Activated naive CD8-positive, alpha-beta T cell treated with anti-CD3 and anti-CD28 coated beads, Interleukin-2, amount 50 U/mL, for 24 hours (primary cell): ENCODE results near the gene ADAMTS15.

Experiments
- ATAC-seq: fragments of 150-1000 bp; cut with Tn5 transposase; one replicate; pipeline ENCODE4 v1.10.0; 2021
- DNase-seq: peaks from one replicate; pipeline ENCODE4 v3.0.0; 2021
- H3K27ac Mint-ChIP-seq: one replicate; pipeline ENCODE4 v1.8.0; 2021; ENCODE audit warnings: mild to moderate bottlenecking, mixed read lengths
- H3K27me3 Mint-ChIP-seq: one replicate; pipeline ENCODE4 v1.8.0; 2021; ENCODE audit warnings: mixed read lengths
- H3K36me3 Mint-ChIP-seq: one replicate; pipeline ENCODE4 v1.8.0; 2021; ENCODE audit warnings: low read depth, mixed read lengths
- H3K4me1 Mint-ChIP-seq: one replicate; pipeline ENCODE4 v1.8.0; 2021; ENCODE audit warnings: mixed read lengths
- H3K4me3 Mint-ChIP-seq: one replicate; pipeline ENCODE4 v1.8.0; 2021; ENCODE audit warnings: mild to moderate bottlenecking, moderate library complexity, mixed read lengths
- H3K9me3 Mint-ChIP-seq: one replicate; pipeline ENCODE4 v1.8.0; 2021; ENCODE audit warnings: mixed read lengths

Gene ADAMTS15, protein sequence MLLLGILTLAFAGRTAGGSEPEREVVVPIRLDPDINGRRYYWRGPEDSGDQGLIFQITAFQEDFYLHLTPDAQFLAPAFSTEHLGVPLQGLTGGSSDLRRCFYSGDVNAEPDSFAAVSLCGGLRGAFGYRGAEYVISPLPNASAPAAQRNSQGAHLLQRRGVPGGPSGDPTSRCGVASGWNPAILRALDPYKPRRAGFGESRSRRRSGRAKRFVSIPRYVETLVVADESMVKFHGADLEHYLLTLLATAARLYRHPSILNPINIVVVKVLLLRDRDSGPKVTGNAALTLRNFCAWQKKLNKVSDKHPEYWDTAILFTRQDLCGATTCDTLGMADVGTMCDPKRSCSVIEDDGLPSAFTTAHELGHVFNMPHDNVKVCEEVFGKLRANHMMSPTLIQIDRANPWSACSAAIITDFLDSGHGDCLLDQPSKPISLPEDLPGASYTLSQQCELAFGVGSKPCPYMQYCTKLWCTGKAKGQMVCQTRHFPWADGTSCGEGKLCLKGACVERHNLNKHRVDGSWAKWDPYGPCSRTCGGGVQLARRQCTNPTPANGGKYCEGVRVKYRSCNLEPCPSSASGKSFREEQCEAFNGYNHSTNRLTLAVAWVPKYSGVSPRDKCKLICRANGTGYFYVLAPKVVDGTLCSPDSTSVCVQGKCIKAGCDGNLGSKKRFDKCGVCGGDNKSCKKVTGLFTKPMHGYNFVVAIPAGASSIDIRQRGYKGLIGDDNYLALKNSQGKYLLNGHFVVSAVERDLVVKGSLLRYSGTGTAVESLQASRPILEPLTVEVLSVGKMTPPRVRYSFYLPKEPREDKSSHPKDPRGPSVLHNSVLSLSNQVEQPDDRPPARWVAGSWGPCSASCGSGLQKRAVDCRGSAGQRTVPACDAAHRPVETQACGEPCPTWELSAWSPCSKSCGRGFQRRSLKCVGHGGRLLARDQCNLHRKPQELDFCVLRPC

DNA sequence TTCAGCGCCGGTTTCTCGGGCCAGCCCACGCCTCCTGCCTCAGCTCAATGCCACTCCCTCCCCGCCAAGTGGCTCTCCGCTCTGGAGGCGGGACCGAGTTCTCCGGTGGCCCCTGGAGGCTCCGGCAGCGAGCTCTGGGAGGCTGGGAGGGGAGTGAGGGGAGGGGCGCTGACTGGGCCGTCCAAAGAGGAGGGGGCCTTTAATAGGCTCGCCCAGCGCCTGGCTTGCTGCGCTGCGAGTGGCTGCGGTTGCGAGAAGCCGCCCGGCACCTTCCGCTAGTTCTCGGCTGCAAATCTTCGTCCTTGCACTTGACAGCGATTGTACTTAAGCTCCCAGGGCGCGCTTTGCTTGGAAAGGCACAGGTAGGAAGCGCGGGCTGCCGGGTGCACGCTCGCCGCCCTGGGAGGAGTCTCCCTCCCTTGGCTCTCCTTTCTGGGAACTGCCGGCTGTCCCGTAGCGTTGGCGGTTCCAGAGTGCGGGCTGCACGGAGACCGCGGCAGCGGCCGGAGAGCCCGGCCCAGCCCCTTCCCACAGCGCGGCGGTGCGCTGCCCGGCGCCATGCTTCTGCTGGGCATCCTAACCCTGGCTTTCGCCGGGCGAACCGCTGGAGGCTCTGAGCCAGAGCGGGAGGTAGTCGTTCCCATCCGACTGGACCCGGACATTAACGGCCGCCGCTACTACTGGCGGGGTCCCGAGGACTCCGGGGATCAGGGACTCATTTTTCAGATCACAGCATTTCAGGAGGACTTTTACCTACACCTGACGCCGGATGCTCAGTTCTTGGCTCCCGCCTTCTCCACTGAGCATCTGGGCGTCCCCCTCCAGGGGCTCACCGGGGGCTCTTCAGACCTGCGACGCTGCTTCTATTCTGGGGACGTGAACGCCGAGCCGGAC is at the start of gene ADAMTS15:
Gene ADAMTS15 (plus strand): TSS at position 230 of the 894 bp plus-strand sequence. CDS start 329 bp downstream, at position 559.
- H3K9me3 Mint-ChIP-seq: no peaks in the 10 kb centered on the region
- H3K4me1 Mint-ChIP-seq: peaks cover 7% of the 10 kb centered on the region
- H3K27ac Mint-ChIP-seq: no peak within 1 kb of the TSS
- peak within 1 kb of the TSS; percentile 49 for H3K4me3 Mint-ChIP-seq
- ATAC-seq (peak; percentile 70), DNase-seq (peak; percentile 42)
- no peaks in the 10 kb centered on the region for H3K36me3 Mint-ChIP-seq
- H3K27me3 Mint-ChIP-seq: peaks cover 41% of the 10 kb centered on the region

DNA sequence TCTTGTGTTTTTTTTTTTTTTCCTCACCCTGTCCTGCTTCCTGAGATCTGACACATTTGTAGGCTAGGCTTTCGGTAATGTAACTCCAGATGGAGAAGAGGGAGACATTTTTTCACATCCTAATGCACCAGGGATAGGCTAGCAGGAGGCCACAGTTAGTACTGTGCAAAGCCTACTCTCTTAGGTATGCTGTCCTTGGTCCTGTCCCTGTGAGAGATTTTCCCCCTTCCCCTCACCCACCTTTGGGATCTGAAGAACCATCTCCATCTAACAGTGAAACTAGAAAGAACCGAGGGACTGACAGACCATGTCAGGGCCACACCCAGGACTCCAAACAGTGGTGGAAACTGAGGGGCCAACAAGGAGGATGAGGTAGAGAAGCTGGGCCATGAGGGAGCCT is 49.2 kb upstream of the ADAMTS15 start:
- Mint-ChIP-seq H3K27me3 (peaks cover 32% of the 10 kb centered on the region), H3K4me1 (peaks cover 13% of the 10 kb centered on the region), H3K27ac (no peak overlapping the region), H3K36me3 (no peaks in the 10 kb centered on the region), H3K4me3 (no peak overlapping the region), H3K9me3 (no peaks in the 10 kb centered on the region)
- ATAC-seq: no peak
- DNase-seq: no peak

DNA sequence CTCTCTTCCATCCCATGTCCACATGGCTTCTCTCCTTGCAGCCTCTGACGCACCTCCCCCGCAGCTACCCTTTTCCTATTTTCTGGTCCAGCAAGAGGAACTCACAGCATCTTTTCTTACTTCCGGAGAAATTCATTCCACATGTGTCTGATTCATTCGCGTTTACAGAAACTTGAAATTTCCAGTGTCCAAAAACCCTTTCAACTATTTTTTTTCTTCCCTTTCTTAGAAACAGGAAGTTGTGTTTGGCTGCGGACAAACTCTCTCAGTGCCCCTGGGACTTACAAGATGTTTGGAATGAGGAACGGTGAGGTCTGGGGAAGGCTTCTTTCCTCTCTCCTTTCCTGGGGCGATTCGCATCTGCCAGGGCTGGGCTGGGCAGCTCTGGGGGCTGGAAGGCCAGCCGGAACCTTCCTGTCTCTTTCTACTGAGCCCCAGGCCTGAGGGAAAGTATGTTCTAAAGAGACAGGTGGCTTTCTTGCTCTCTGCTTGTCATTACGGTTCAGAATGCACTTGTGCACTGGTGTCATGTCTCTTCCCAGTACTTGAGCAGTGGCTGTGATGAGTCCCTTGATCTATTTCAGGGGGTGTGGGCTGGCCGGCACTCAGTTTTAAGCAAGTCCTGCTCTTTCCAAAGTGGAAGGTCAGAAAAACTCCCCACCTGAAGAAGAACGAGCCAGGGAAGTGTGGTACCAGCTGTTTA is 47.5 kb upstream of the ADAMTS15 start:
- Mint-ChIP-seq H3K4me3 (no peak overlapping the region), H3K36me3 (no peaks in the 10 kb centered on the region), H3K27me3 (peaks cover 30% of the 10 kb centered on the region), H3K27ac (no peak overlapping the region), H3K4me1 (peaks cover 13% of the 10 kb centered on the region), H3K9me3 (no peaks in the 10 kb centered on the region)
- DNase-seq: no peak
- ATAC-seq: no peak

DNA sequence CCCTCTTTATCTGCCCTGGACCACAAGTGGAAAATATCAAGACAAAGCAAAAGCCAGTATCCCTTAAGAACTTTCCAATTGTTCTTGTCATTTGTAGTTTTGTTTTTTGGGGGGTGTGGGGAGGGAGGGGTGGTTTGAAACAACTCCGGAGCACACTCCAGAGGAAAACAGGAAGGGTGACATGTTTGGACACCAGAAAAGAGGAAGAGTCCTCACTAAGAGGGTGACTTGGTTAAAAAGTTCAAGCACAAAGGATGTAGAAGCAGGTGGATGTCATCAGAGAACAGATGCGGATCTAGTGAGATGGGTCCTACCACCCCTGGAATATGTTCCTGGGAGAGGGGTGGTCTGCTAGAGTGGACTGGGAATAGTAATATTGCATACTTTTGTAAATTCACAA is 45.9 kb upstream of the ADAMTS15 start:
- ATAC-seq: no peak
- H3K27ac Mint-ChIP-seq: no peak overlapping the region
- no peaks in the 10 kb centered on the region for H3K9me3 Mint-ChIP-seq
- peaks cover 13% of the 10 kb centered on the region for H3K4me1 Mint-ChIP-seq
- H3K27me3 Mint-ChIP-seq: peaks cover 26% of the 10 kb centered on the region
- DNase-seq: no peak
- H3K36me3 Mint-ChIP-seq: no peaks in the 10 kb centered on the region
- no peak overlapping the region for H3K4me3 Mint-ChIP-seq

DNA sequence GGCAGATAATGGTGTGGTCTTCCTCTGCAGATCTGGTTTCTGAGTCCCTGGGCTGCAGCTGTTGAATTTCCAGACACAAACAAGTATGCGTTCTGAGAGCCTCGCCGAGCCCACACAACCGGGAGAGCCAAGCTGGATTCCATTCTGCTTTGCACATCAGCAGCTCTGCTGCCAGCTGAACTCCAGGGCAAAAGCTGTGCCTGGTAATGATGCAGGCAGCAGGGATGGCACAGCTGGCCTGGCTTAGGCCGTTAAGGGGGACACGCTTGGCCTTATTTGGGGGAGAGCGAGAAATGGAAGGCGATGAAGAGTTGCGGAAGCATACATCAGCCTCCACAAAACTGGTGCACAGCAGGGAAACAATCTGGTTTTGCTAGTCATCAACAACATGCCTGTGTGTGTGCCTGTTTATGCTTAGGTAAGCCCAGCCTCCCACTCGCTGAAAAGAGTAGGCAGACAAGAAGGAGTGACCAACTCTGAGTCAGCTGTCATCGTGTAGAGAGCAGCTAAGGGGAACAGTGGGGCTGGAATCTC is 45.1 kb upstream of the ADAMTS15 start:
- no peak overlapping the region for H3K4me3 Mint-ChIP-seq
- H3K9me3 Mint-ChIP-seq: no peaks in the 10 kb centered on the region
- H3K27ac Mint-ChIP-seq: no peak overlapping the region
- peaks cover 13% of the 10 kb centered on the region for H3K4me1 Mint-ChIP-seq
- DNase-seq: no peak
- peaks cover 21% of the 10 kb centered on the region for H3K27me3 Mint-ChIP-seq
- no peaks in the 10 kb centered on the region for H3K36me3 Mint-ChIP-seq
- ATAC-seq: no peak

DNA sequence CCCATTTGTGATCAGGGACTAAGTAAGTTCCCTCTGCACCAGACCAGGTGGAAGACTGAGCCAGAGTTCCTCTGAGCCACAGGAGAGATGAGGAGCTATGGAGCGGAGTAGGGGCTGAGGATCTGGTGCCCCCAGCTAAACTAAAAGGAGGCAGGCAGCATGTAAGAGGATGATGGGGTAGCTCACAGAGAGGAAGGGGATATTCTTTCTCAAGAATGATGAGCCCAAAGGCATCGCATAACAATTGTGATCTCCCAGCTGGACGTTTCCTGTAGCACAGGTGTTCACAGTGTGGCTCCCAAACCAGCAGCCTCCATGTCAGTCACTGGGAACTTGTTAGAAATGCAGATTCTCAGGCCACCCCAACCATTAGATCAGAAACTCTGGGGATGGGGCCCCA is 44.5 kb upstream of the ADAMTS15 start:
- H3K36me3 Mint-ChIP-seq: no peaks in the 10 kb centered on the region
- H3K4me3 Mint-ChIP-seq: no peak overlapping the region
- H3K9me3 Mint-ChIP-seq: no peaks in the 10 kb centered on the region
- peaks cover 13% of the 10 kb centered on the region for H3K4me1 Mint-ChIP-seq
- no peak for ATAC-seq
- H3K27ac Mint-ChIP-seq: no peak overlapping the region
- H3K27me3 Mint-ChIP-seq: peaks cover 20% of the 10 kb centered on the region
- no peak for DNase-seq

DNA sequence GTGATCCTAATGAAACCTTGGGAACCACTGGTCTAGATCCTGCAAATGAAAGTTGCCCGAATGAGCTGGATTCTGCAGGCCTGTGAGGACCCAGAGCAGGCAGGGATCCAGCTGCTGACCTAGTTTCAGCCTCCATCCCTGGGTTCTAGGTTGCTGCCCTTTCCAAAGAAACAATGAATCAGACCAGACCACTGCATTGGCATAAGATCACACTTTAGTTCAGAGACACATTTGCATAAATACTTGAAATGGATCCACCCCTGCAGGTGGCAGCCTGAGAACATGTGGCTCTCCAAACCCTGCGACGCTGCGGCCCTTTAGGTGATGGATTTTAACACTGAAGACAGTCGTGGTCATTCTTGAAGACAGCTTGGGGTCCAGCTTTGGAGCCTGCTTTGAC is 43.7 kb upstream of the ADAMTS15 start:
- Mint-ChIP-seq H3K9me3 (no peaks in the 10 kb centered on the region), H3K27me3 (peaks cover 24% of the 10 kb centered on the region), H3K4me1 (peaks cover 13% of the 10 kb centered on the region), H3K27ac (no peak overlapping the region), H3K36me3 (no peaks in the 10 kb centered on the region), H3K4me3 (no peak overlapping the region)
- no peak for DNase-seq
- ATAC-seq: no peak

DNA sequence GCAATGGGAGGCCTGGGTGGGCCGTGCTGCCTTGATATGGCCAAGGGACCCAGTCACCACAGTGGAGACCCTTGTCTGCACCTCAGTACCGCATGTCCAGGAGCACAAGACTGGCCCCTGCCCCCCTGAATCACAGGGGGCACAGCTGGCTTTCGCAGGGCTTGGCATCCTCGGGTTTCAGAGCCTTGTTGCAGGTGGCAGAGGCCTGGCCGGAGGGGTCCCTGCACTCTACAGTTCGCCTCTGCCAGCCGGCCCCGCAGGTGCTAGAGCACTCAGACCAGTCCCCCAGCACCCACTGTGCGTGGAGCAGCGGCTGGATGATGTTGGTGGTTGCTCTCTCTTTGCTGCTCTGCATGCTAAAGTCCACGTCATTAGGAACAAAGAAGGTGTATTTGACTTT is 43.0 kb upstream of the ADAMTS15 start:
- Mint-ChIP-seq H3K27me3 (peaks cover 20% of the 10 kb centered on the region), H3K27ac (no peak overlapping the region), H3K9me3 (no peaks in the 10 kb centered on the region), H3K4me3 (no peak overlapping the region), H3K4me1 (peaks cover 8% of the 10 kb centered on the region), H3K36me3 (no peaks in the 10 kb centered on the region)
- no peak for ATAC-seq
- no peak for DNase-seq

DNA sequence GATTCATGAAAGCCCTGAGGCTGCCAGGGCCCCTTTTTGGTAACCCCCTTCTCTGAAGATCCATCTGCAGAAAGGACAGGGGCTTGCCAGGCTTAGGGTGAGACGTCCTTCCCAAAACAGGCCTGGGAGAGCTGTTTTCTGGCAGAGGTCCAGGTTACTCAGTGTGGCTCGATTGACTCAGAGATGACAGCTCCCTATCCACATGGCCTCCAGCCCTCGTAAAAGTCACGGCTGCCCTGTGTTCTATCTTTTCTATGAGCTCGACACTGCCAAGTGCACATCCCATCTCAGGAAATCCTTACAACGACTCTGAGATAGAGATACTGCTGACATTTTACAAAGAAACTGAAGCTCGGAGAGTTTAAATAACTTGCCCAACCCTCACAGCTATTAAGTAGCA is 40.5 kb upstream of the ADAMTS15 start:
- Mint-ChIP-seq H3K4me1 (no peaks in the 10 kb centered on the region), H3K27ac (no peak overlapping the region), H3K27me3 (peaks cover 10% of the 10 kb centered on the region), H3K9me3 (no peaks in the 10 kb centered on the region), H3K4me3 (no peak overlapping the region), H3K36me3 (no peaks in the 10 kb centered on the region)
- ATAC-seq (no peak), DNase-seq (no peak)

DNA sequence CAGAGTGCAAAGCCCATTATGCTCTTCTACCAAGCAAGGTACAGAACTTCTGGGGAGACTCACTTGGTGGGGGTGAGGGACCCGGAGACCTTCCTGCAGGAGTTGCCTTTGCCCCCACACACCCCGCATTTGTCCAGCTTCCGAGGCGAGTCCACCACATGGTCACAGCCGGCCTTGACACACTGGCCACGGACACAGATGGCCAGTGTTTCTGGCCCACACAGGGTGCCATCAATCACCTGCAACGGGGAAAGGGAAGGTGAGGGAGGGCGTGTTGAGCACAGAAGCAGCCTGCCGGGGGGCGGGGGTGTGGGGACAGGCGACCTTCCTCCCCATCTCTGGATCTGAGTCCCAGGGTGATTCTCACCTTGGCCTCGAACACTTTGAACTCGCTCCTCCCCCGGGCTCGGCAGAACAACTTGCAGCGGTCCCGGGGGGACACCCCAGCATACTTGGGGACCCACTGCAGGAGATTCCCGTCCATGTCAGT is 40.0 kb upstream of the ADAMTS15 start:
- H3K36me3 Mint-ChIP-seq: no peaks in the 10 kb centered on the region
- H3K9me3 Mint-ChIP-seq: no peaks in the 10 kb centered on the region
- H3K4me1 Mint-ChIP-seq: no peaks in the 10 kb centered on the region
- ATAC-seq: no peak
- DNase-seq: no peak
- H3K4me3 Mint-ChIP-seq: no peak overlapping the region
- no peak overlapping the region for H3K27ac Mint-ChIP-seq
- H3K27me3 Mint-ChIP-seq: peaks cover 10% of the 10 kb centered on the region

DNA sequence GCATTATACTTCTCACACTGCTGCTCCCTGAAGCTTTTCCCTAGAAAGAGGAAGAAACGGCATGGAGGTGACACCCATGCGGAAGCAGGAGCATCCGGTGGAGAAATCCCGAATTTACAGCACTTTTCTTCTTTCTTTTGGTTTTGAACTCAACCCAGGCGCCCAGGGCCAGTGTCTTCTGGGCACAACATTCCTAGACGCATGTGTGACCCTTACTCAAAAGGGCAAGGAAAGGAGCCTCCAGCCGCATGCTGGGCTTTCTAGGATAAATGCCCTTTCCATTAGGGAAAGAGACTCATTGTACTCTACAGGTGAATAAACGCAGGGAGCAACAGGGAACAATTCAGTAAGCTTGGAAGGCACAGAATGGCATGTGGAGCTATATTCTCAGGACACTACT is 39.5 kb upstream of the ADAMTS15 start:
- H3K9me3 Mint-ChIP-seq: no peaks in the 10 kb centered on the region
- ATAC-seq (no peak), DNase-seq (no peak)
- H3K4me3 Mint-ChIP-seq: no peak overlapping the region
- H3K27ac Mint-ChIP-seq: no peak overlapping the region
- H3K27me3 Mint-ChIP-seq: peaks cover 10% of the 10 kb centered on the region
- no peaks in the 10 kb centered on the region for H3K36me3 Mint-ChIP-seq
- no peaks in the 10 kb centered on the region for H3K4me1 Mint-ChIP-seq

DNA sequence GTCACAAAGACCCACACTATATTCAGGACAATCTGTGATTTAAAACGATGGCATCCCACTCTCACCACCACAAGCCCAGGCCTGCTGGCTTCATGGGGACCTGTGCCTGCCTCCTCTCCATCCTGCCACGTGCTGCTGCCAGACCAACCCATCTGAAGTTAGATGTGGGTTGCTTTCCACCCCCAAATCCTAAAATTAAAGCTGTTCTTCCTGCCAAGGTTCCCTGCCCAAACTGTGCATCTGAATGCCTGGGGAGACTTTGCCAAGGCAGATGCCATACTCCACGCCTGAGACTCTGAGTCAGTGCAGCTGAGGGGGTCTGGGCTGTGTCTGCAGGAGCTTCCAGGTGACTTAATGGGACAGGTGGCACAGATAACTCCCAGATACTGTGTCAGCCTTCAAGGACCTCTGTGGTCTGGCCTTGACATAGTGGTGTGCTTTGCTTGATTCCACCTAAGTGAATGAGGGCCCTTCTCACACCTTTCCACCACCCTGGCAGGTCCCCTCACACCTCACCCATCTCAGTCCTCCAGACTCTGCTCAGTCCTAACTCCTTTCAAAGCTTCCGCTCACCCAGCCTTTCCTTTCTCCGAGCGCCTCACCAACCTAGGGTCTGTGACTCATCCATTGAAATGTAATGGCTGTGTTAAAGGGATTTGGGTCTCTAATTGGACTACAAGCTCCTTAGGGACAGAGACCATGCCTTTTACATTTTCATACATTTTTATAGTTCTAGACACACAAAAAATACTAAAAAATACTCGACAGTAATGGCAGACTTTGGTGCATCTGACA is 38.7 kb upstream of the ADAMTS15 start:
- no peaks in the 10 kb centered on the region for H3K9me3 Mint-ChIP-seq
- no peaks in the 10 kb centered on the region for H3K36me3 Mint-ChIP-seq
- H3K27ac Mint-ChIP-seq: no peak overlapping the region
- peaks cover 3% of the 10 kb centered on the region for H3K4me1 Mint-ChIP-seq
- H3K27me3 Mint-ChIP-seq: peaks cover 10% of the 10 kb centered on the region
- DNase-seq: no peak
- no peak for ATAC-seq
- no peak overlapping the region for H3K4me3 Mint-ChIP-seq

DNA sequence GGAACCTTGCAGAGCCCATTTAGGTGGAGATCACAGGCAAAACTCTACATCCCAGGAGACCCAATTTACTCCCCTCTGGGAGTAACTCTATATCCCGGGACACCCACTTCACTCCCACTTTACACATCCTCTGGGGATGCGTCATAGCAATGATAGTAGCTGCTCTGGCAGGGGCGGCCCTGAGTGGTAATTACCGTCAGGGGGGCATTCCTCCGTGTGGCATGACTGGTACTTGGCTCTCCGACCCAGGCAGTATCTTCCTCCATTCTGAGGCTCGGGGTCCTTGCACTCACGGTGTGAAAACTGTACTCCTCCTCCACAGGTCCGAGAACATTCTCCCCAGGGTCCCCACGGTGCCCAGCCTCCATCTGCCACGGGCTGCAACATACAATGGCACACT is 37.2 kb upstream of the ADAMTS15 start:
- H3K9me3 Mint-ChIP-seq: no peaks in the 10 kb centered on the region
- H3K27ac Mint-ChIP-seq: no peak overlapping the region
- DNase-seq: no peak
- H3K27me3 Mint-ChIP-seq: peaks cover 12% of the 10 kb centered on the region
- H3K4me3 Mint-ChIP-seq: no peak overlapping the region
- H3K36me3 Mint-ChIP-seq: no peaks in the 10 kb centered on the region
- peaks cover 3% of the 10 kb centered on the region for H3K4me1 Mint-ChIP-seq
- no peak for ATAC-seq
